ENCODE measurements around the gene CACYBP.

The CACYBP gene, protein sequence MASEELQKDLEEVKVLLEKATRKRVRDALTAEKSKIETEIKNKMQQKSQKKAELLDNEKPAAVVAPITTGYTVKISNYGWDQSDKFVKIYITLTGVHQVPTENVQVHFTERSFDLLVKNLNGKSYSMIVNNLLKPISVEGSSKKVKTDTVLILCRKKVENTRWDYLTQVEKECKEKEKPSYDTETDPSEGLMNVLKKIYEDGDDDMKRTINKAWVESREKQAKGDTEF

GRCh38 chr1:174999936-175000696, at the start of gene CACYBP:
Gene CACYBP, plus strand, starts transcription at chr1:174999947. Its CDS starts 234 bp downstream, at chr1:175000181.
- DNase-seq = peak; percentile 30

GRCh38 chr1:174953285-174954072, 46.3 kb upstream of the CACYBP start:
- DNase-seq = peak; percentile 49

DNA sequence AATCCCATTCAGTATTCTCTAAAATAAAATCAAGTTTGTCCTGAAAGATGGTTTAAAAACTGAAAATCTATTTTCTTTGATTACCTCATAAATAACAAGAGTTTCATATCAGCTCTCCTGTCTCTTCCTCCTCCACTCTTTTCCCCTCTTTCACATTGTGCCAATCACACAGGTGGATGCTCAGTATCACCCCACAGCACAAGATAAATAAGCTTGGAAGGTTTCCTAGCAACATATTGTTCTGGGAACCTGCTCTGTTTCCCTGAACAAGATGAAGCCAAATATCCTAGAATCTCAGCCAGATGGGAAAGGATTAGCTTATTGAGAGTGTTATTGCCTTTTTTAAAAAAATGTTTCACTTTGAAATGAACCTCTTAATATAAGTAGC, 45.7 kb upstream of the CACYBP start:
- no peak for DNase-seq

DNA sequence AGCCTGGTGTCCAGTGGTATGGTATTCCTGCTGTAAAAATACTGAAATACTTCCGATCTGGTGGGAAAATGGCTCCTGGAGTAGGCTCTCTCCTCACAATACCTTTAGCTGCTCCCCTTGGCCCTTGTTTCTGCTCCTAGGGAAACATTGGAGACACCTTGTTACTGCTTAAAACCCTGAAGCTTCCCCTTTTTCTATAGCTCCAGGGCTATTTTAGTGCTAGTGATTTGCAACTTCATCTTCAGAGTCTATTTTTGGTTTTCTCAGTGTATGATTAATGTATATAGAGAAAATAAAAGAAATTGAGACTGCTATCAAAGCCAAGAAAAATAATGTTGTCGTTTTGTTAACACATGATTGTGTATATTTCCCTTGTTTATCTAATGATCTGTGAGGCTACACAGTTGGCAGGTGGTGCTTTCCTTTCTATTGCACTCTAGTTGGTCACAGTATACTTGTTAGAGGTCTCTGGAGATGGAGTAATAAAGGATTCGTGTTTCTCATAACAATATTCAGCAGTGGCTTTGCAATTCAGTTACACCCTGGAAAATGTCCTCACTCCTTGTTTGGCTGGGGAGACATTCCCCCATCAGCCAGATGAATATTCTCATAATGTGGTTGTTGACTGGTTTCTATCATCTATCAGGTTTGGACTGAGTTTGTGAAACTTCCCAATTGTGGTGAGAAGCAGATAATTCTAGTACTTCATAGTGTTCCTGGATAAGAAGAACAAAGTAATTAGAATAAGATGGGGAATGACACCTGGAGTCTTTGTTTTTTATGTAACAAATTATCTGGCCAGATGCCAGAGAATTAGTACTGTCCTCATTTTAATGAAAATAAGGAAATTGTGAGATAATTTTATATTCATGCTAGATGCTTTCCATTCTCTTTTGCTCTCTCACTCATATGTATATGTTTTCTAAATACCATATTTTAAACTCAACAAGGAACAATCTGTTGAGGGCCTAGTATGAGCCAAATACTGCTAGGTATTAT, 44.8 kb upstream of the CACYBP start:
- DNase-seq = peak; percentile 18

- DNase-seq = no peak
Measured at GRCh38 chr1:174956086-174956485, 43.7 kb upstream of the CACYBP start.

GRCh38 chr1:174956976-174957375, 42.8 kb upstream of the CACYBP start:
- DNase-seq = no peak

GRCh38 chr1:174957829-174958228, 41.9 kb upstream of the CACYBP start:
- peak; percentile 25 for DNase-seq

GRCh38 chr1:174958396-174958795, 41.4 kb upstream of the CACYBP start:
- DNase-seq = no peak

DNA sequence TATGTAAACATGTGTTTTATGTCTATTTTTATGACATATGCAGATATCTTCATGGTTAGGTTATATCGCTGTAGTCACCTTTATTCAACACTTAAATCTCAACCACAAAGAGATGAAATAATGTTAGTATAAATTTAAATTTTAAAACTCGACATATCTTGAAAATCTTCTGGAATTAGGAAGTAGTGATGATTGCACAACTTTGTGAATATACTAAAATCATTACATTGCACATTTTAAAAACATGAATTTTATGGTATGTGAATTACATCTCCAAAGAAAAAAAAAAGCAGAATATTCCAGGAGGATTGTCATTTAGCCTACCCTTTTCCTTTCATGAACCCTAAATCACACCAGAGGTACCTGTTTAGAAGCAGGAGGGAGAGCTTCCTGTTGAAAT, 39.4 kb upstream of the CACYBP start:
- DNase-seq = no peak

DNA sequence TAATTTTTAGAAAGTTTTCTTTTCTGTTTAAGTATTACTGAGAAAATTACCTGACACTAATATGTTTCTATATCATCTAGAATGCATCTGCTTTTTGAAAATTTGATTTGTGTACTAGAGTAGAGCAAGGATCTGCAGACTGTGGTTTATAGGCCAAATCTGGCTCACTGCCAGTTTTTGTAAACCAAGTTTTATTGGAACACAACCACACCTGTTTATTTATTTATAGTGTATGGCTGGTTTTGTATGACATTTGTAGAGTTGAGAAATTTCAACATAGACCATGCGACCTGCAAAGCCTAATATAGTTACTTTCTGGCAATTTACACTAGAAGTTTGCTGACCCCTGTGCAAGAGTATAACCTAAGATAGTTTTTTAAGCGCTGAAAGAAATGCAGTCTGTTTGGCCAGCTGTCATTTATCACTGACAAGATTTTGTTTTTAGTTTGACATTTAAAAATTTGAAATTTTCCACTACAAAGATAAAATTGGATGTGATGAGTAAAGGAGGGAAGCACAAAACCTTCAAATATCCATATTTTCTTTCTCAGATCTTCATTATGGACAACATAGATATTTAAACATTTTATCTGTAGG, 36.1 kb upstream of the CACYBP start:
- DNase-seq = no peak

- DNase-seq = peak; percentile 90
Measured at GRCh38 chr1:174964261-174964971, 35.3 kb upstream of the CACYBP start.

- DNase-seq = peak; percentile 36
Measured at GRCh38 chr1:174964972-174965361, 34.8 kb upstream of the CACYBP start.

DNA sequence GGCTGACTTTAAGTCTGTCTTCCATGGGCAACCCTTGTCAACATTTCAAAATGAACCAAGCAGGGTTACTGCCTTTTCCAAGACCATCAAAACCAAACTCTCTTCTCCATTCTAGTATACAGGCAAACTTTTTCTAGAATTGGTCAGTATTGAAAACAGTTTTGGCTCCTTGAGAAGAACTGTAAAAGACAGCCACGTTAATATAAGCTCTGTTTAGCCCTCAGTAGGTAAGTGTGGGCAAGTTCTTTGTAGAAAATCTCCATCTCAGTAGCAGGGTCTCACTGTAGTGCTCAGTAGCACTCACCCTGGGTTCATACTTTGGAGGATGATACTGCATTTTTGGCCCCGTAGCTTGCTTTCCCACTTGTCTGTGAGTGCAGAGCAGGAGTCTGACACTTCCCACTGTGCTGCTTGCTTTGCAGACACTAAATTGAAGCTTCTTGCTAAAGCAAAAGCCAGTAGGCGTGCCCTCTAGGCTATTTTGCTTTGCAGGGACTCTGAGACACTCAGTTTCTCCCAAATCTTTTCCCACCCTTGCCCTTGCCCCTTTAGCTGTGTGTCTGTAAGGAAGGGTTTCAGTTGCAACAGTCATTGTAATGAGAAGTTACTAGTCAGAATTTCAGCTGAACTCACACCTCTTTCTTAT, 34.3 kb upstream of the CACYBP start:
- peak; percentile 45 for DNase-seq

- peak; percentile 46 for DNase-seq
Measured at GRCh38 chr1:174966008-174966572, 33.7 kb upstream of the CACYBP start.

GRCh38 chr1:174967845-174968705, 31.7 kb upstream of the CACYBP start:
- DNase-seq = peak; percentile 38

GRCh38 chr1:174968750-174969244, 30.9 kb upstream of the CACYBP start:
- DNase-seq = peak; percentile 54

DNA sequence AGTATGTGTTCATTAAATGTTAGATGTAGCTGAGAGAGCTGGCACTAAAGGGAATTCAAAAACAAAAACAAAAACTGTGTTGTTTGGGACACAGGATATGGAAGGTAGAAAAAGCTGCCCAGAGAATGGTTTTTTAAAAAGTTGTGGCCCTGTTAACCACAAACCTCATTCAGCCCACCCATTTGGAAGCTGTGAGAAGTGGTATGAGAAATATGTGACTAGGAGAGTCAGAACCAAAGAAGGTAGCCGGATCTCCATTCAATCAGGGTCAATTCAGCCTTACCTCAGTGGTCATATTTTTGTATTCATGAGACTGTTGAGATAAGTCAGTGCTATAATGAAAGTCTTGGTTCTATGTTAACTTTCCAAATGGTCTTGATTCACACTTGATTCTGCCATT, 29.8 kb upstream of the CACYBP start:
- DNase-seq = no peak

DNA sequence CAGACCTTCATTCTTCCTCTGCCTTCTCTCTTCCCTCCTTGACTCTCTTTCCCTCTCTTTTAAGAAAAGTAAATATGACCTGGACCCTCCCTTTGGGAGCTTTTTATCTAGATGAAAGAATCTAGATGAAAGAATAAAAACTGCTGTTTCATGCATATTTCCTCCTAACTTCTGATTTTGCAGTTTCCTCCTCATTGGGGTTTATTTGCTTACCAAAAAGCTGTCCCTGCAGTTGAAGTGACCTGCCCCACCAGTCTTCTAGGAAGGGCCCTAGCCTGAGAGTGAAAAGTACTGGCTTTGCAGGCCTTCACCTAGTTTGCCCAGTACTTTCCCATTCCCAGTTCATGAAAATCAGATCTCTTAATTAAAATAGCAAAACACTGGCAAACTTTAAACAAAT, 28.3 kb upstream of the CACYBP start:
- DNase-seq = no peak

GRCh38 chr1:174971902-174972301, 27.8 kb upstream of the CACYBP start:
- peak; percentile 49 for DNase-seq

Data from inflammatory macrophage treated with lipopolysaccharide for 4 hours (primary cell).